ENCODE data around the gene DTD2.
"Not testable (repeated sequence)": the region's sequence is repeated elsewhere in the genome, so short reads cannot be mapped to it uniquely, and the experiment has no call there.

Gene DTD2

GRCh38 chr14:31449136-31449535 lies 8.2 kb downstream of the DTD2 start:
- no peak overlapping the region for H3K4me3 ChIP-seq (ENCODE audit: low read depth, low read length)
- no peak for DNase-seq (ENCODE audit: low read depth)

GRCh38 chr14:31445703-31446102 lies 11.6 kb downstream of the DTD2 start:
- no peak overlapping the region for H3K4me3 ChIP-seq (ENCODE audit: low read depth, low read length)

GRCh38 chr14:31442284-31442683 lies 15.0 kb downstream of the DTD2 start:
- no peak for DNase-seq (ENCODE audit: low read depth)
- H3K4me3 ChIP-seq (ENCODE audit: low read depth, low read length) = no peak overlapping the region

More at GRCh38 chr14:31445703-31446102, 11.6 kb downstream of the DTD2 start:
- no peak for DNase-seq (ENCODE audit: low read depth)

- no peak for DNase-seq (ENCODE audit: low read depth)
- no peak overlapping the region for H3K4me3 ChIP-seq (ENCODE audit: low read depth, low read length)
Observed at GRCh38 chr14:31441273-31442111, 15.8 kb downstream of the DTD2 start.

- no peak overlapping the region for H3K4me3 ChIP-seq (ENCODE audit: low read depth, low read length)
- DNase-seq (ENCODE audit: low read depth) = no peak
Observed at GRCh38 chr14:31440280-31440679, 17.0 kb downstream of the DTD2 start.

- no peak for DNase-seq (ENCODE audit: low read depth)
- no peak overlapping the region for H3K4me3 ChIP-seq (ENCODE audit: low read depth, low read length)
Observed at GRCh38 chr14:31439561-31439960, 17.7 kb downstream of the DTD2 start.

- not testable (repeated sequence) for H3K4me3 ChIP-seq (ENCODE audit: low read depth, low read length); DNase-seq (ENCODE audit: low read depth)
Observed at GRCh38 chr14:31437045-31437691, 20.1 kb downstream of the DTD2 start.

- DNase-seq (ENCODE audit: low read depth) = peak; percentile 52
- H3K4me3 ChIP-seq (ENCODE audit: low read depth, low read length) = no peak overlapping the region
Observed at GRCh38 chr14:31435276-31435675, 22.0 kb downstream of the DTD2 start.

GRCh38 chr14:31430634-31431264 lies 26.6 kb downstream of the DTD2 start:
- no peak for DNase-seq (ENCODE audit: low read depth)
- no peak overlapping the region for H3K4me3 ChIP-seq (ENCODE audit: low read depth, low read length)

GRCh38 chr14:31429791-31430190 lies 27.5 kb downstream of the DTD2 start:
- DNase-seq (ENCODE audit: low read depth) = no peak
- H3K4me3 ChIP-seq (ENCODE audit: low read depth, low read length) = no peak overlapping the region

- no peak for DNase-seq (ENCODE audit: low read depth)
- H3K4me3 ChIP-seq (ENCODE audit: low read depth, low read length) = no peak overlapping the region
Observed at GRCh38 chr14:31428011-31428410, 29.3 kb downstream of the DTD2 start.

- no peak overlapping the region for H3K4me3 ChIP-seq (ENCODE audit: low read depth, low read length)
Observed at GRCh38 chr14:31426663-31427062, 30.6 kb downstream of the DTD2 start.

GRCh38 chr14:31425905-31426304 lies 31.4 kb downstream of the DTD2 start:
- no peak overlapping the region for H3K4me3 ChIP-seq (ENCODE audit: low read depth, low read length)
- no peak for DNase-seq (ENCODE audit: low read depth)

More at GRCh38 chr14:31426663-31427062, 30.6 kb downstream of the DTD2 start:
- DNase-seq (ENCODE audit: low read depth) = no peak

GRCh38 chr14:31421200-31421599 lies 36.1 kb downstream of the DTD2 start:
- H3K4me3 ChIP-seq (ENCODE audit: low read depth, low read length) = no peak overlapping the region

GRCh38 chr14:31420319-31421111 lies 36.8 kb downstream of the DTD2 start, which contains the start of gene HEATR5A:
TSS of gene HEATR5A (minus strand) at chr14:31420550. CDS start at chr14:31402975, 17,575 bp downstream.
- H3K4me3 ChIP-seq (ENCODE audit: low read depth, low read length) = peak within 1 kb of the TSS; percentile 99

More at GRCh38 chr14:31421200-31421599, 36.1 kb downstream of the DTD2 start:
- DNase-seq (ENCODE audit: low read depth) = no peak

GRCh38 chr14:31419967-31420318 lies 37.4 kb downstream of the DTD2 start:
- no peak for DNase-seq (ENCODE audit: low read depth)

More at GRCh38 chr14:31420319-31421111, 36.8 kb downstream of the DTD2 start, which contains the start of gene HEATR5A:
- peak; percentile 85 for DNase-seq (ENCODE audit: low read depth)

GRCh38 chr14:31419179-31419966 lies 37.9 kb downstream of the DTD2 start:
- DNase-seq (ENCODE audit: low read depth) = no peak
- H3K4me3 ChIP-seq (ENCODE audit: low read depth, low read length) = peak overlapping the region; percentile 99

More at GRCh38 chr14:31419967-31420318, 37.4 kb downstream of the DTD2 start:
- peak overlapping the region; percentile 99 for H3K4me3 ChIP-seq (ENCODE audit: low read depth, low read length)

- no peak for DNase-seq (ENCODE audit: low read depth)
- no peak overlapping the region for H3K4me3 ChIP-seq (ENCODE audit: low read depth, low read length)
Observed at GRCh38 chr14:31418440-31418839, 38.9 kb downstream of the DTD2 start.
